Mammary epithelial cell (primary cell): ENCODE results near the gene FADS1.

Experiments used
- CTCF ChIP-seq, 2 donors: IDR thresholded peaks in 1 of 2; conservative IDR thresholded peaks in 1 of 2; 2 replicates each; pipeline ENCODE4 v1.5.1; 2011 to 2012; ENCODE audit warnings: inconsistent platforms in 2 of 2, low read length in 2 of 2, mild to moderate bottlenecking in 2 of 2, control low read depth in 1 of 2, low read depth in 1 of 2; ENCODE audit not compliant: insufficient read depth in 1 of 2; ENCODE audit errors: extremely low read depth in 1 of 2
- EZH2 ChIP-seq: IDR thresholded peaks from 2 replicates; pipeline ENCODE4 v1.6.1; 2012; ENCODE audit warnings: low read length, inconsistent platforms, borderline replicate concordance

- no peak for TF ChIP-seq CTCF (conservative IDR thresholded peaks at IDR 0.05 in 1 of 2, IDR thresholded peaks at IDR 0.05 in 1 of 2; ENCODE audit: extremely low read depth in 1 of 2, insufficient read depth in 1 of 2, low read depth in 1 of 2, low read length in 2 of 2)
- TF ChIP-seq EZH2 = no peak
Measured at GRCh38 chr11:61752925-61753521, 63.8 kb downstream of the FADS1 start.
